SU-DHL-6 (cell line): ENCODE data around the gene FMNL3.

Experiments
- H2AFZ ChIP-seq: fragments of 200-600 bp; sonication (generic); 2 replicates; pipeline ENCODE4 v1.6.1; 2014; ENCODE audit warnings: low read depth, mild to moderate bottlenecking, moderate library complexity, mixed read lengths, antibody characterized with exemption, low read length; ENCODE audit not compliant: severe bottlenecking
- H3F3A ChIP-seq: fragments of 200-600 bp; shearing (Covaris generic); 2 replicates; pipeline ENCODE4 v1.6.0; 2016; ENCODE audit warnings: antibody characterized with exemption, mild to moderate bottlenecking; ENCODE audit not compliant: insufficient read depth
- H3K27ac ChIP-seq: fragments of 200-600 bp; sonication (generic); 2 replicates; pipeline ENCODE4 v1.5.1; 2016; ENCODE audit warnings: low read depth, mild to moderate bottlenecking, low read length, moderate library complexity, mixed read lengths
- H3K27me3 ChIP-seq: fragments of 200-600 bp; sonication (generic), shearing (Covaris generic); 2 replicates; pipeline ENCODE4 v1.6.0; 2014; ENCODE audit warnings: mild to moderate bottlenecking, low read length
- H3K36me3 ChIP-seq: fragments of 200-600 bp; sonication (generic); 2 replicates; pipeline ENCODE4 v1.6.1; 2014; ENCODE audit warnings: mild to moderate bottlenecking, low read length, mixed read lengths
- H3K4me2 ChIP-seq: fragments of 300-600, 200-600 bp; shearing (Covaris generic), sonication (generic); 2 replicates; pipeline ENCODE4 v1.6.0; 2014; ENCODE audit warnings: low read length, low read depth, mild to moderate bottlenecking; ENCODE audit not compliant: poor library complexity, severe bottlenecking
- H3K4me3 ChIP-seq: fragments of 200-600 bp; sonication (generic); 2 replicates; pipeline ENCODE4 v1.5.1; 2014; ENCODE audit warnings: antibody characterized with exemption, low read length, mild to moderate bottlenecking, mixed read lengths; ENCODE audit not compliant: insufficient read depth, poor library complexity, severe bottlenecking
- H3K79me2 ChIP-seq: fragments of 200-600 bp; sonication (generic); 2 replicates; pipeline ENCODE4 v1.6.1; 2014; ENCODE audit warnings: mild to moderate bottlenecking, low read length, moderate library complexity; ENCODE audit not compliant: insufficient read depth
- H3K9ac ChIP-seq: fragments of 200-600 bp; sonication (generic); 2 replicates; pipeline ENCODE4 v1.7.0; 2014; ENCODE audit warnings: mild to moderate bottlenecking, low read length
- H3K9me2 ChIP-seq: fragments of 200-600 bp; sonication (generic); replicated peaks from 2 replicates; pipeline ENCODE4 v1.6.1; 2014; ENCODE audit warnings: low read length; ENCODE audit not compliant: insufficient read depth
- H3K9me3 ChIP-seq: fragments of 200-600 bp; sonication (generic); 2 replicates; pipeline ENCODE4 v1.6.1; 2014; ENCODE audit warnings: low read length, mixed read lengths; ENCODE audit not compliant: insufficient read depth
- H4K20me1 ChIP-seq: fragments of 200-600 bp; sonication (generic); 2 replicates; pipeline ENCODE4 v1.6.1; 2014; ENCODE audit warnings: low read depth, mild to moderate bottlenecking, antibody characterized with exemption, low read length, moderate library complexity, mixed read lengths
- CTCF ChIP-seq: fragments of 200-600 bp; sonication (generic); IDR thresholded peaks from one replicate; pipeline ENCODE4 v1.5.1; 2017; ENCODE audit warnings: antibody characterized with exemption, mild to moderate bottlenecking, low read length, moderate library complexity; ENCODE audit not compliant: insufficient read depth, poor library complexity, severe bottlenecking
- EZH2phosphoT487 ChIP-seq: fragments of 200-600 bp; sonication (generic), shearing (Covaris generic); conservative IDR thresholded peaks from 2 replicates; pipeline ENCODE4 v1.6.1; 2018; ENCODE audit warnings: mild to moderate bottlenecking, antibody characterized with exemption, low read length, moderate library complexity, mixed read lengths

The FMNL3 gene

GRCh38 chr12:49623142-49623904 is 83.9 kb downstream of the FMNL3 start, which contains the start of gene PRPF40B:
Gene PRPF40B (plus strand): TSS chr12:49623561. CDS start chr12:49623591, 30 bp downstream.
- Histone ChIP-seq H4K20me1 (no peaks in the 10 kb centered on the region), H3K36me3 (no peaks in the 10 kb centered on the region), H3K9me3 (no peaks in the 10 kb centered on the region), H3K27me3 (no peaks in the 10 kb centered on the region), H3K79me2 (no peaks in the 10 kb centered on the region), H3F3A (peaks cover 26% of the 10 kb centered on the region), H3K9ac (peak within 1 kb of the TSS; percentile 63), H3K27ac (peak within 1 kb of the TSS; percentile 84), H3K4me3 (peak within 1 kb of the TSS; percentile 39), H2AFZ (peak within 1 kb of the TSS; percentile 46), H3K4me2 (peak within 1 kb of the TSS; percentile 69), H3K9me2 (no peaks in the 10 kb centered on the region)
- peak; percentile 49 for TF ChIP-seq CTCF
- TF ChIP-seq EZH2phosphoT487 = no peak

DNA sequence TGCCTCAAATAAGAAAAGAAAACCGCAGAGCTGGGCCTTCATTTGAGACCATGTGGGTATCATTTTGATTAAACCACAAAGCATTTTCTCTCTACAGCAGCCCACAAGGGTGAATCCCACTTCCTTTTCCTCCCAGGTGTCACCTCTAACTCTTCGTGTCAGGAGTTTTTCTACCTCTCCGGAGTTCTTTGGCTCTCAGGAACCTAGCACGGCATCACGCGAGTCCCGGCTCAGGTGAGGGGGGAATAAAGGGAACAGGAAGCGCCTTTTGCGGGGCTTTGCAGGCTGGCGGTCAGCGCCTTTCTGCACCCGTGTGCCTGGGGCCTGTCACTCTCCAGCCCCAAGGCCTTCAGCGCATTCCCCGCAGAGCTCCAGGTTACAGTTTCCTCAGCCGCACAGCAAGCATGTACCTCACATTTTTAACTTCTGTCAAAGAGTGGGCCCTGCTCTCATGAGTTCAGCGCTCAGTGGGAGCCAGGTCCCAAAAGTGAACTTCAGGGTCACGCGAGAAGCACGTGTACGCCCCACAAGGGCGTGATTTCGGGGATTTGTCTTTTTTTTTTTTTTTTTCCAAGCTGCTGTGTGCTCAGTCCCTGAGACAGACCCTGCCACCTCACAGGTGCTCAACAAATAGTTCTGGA is 84.6 kb downstream of the FMNL3 start:
- H3K9ac ChIP-seq = peak overlapping the region; percentile 63
- H2AFZ ChIP-seq = peak overlapping the region; percentile 46
- H4K20me1 ChIP-seq = no peaks in the 10 kb centered on the region
- H3K79me2 ChIP-seq = no peaks in the 10 kb centered on the region
- H3F3A ChIP-seq = peaks cover 26% of the 10 kb centered on the region
- no peaks in the 10 kb centered on the region for H3K27me3 ChIP-seq
- TF ChIP-seq CTCF = no peak
- TF ChIP-seq EZH2phosphoT487 = no peak
- no peaks in the 10 kb centered on the region for H3K9me3 ChIP-seq
- peak overlapping the region; percentile 39 for H3K4me3 ChIP-seq
- no peaks in the 10 kb centered on the region for H3K36me3 ChIP-seq
- H3K9me2 ChIP-seq = no peaks in the 10 kb centered on the region
- H3K4me2 ChIP-seq = peak overlapping the region; percentile 69
- peak overlapping the region; percentile 84 for H3K27ac ChIP-seq

DNA sequence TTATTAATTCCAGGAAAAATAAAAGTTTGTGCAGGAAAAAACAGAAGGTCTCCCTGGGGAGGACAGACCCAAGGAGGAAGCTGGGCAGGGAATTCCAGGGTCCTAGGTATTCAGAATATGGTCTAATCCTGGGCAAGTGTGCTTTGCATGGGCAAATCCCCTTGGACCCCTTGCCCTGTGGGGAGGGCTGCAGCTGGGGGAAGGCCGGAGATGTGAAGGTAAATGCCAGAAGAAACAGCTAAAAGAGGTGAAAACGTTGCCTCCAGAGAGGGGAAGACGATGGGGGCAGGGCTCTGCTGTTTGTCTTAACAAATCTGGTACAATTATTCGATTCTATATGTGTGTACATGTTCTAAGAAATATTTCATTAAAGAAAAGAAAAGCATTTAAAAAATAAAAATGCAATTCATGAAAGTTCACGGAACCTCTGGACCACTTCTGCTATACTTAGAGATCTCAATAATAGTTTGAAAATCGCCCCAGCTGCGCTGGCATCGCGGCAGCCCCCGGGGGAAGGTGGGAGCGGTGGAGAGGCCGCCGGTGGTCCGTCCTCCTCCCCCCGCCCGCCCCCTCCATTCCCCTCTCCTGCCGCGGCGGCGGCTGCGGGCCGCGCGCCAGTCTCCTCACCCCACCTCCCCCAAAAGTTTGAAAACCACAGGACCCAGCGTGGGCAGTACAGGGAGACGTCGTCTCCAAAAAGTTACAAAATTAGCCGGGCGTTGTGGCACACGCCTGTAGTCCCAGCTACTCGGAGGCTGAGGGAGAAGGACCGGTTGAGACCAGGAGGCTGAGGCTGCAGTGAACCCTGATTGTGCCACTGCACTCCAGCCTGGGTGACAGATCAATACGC is 85.3 kb downstream of the FMNL3 start:
- Histone ChIP-seq H3K36me3 (no peaks in the 10 kb centered on the region), H3K27ac (peak overlapping the region; percentile 84), H3K9me2 (no peaks in the 10 kb centered on the region), H3K27me3 (no peaks in the 10 kb centered on the region), H3K79me2 (no peaks in the 10 kb centered on the region), H3K4me3 (peak overlapping the region; percentile 39), H3K4me2 (peak overlapping the region; percentile 69), H4K20me1 (no peaks in the 10 kb centered on the region), H2AFZ (peak overlapping the region; percentile 46), H3K9ac (peak overlapping the region; percentile 63), H3F3A (peaks cover 26% of the 10 kb centered on the region), H3K9me3 (no peaks in the 10 kb centered on the region)
- TF ChIP-seq CTCF (no peak), EZH2phosphoT487 (no peak)
